ENCODE data around the gene SHC3.

GRCh38 chr9:89104821-89105220, 73.8 kb downstream of the SHC3 start:
- TF ChIP-seq RBFOX2 (IDR thresholded peaks at IDR 0.05; ENCODE audit: low read depth, low read length), result no peak
- no peak for TF ChIP-seq POLR2A (conservative IDR thresholded peaks at IDR 0.05)
- TF ChIP-seq POLR2AphosphoS5 (IDR thresholded peaks at IDR 0.05; ENCODE audit: control insufficient read depth, insufficient read depth, low read depth, low read length), result no peak
